ENCODE measurements around the gene GPR4.

The GPR4 gene

DNA sequence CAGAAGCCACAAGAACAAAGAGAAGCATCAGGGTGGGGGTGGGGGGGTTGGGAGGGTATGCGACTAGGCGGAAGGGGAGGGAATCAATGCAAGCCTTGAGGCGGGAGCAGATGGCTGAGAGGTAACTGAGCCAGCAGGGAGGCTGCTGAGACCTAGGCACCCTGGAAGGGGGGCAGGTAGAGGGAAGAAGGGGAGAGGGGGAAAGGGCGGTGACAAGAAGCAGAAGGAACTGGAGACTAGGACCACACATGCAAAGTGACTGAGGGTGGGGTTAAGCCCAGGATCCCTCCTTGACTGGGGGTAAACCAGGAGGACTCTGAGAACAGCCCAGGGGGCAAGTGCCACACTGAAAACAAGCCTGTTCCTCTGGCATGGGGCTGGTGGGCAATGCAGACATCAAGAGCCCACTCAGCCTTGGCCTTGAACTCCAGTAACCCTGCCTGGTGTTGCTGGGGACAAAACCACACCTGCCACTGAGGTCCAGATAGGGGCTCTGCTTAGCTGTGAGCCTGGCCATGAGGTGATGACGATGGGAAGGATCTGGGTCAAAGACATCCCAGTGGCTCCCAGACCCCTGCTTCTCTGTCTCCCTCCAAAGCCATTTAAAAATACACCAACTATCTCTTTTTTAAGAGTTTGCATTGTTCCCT, 37.8 kb downstream of the GPR4 start:
- TF ChIP-seq, protein P1, sequence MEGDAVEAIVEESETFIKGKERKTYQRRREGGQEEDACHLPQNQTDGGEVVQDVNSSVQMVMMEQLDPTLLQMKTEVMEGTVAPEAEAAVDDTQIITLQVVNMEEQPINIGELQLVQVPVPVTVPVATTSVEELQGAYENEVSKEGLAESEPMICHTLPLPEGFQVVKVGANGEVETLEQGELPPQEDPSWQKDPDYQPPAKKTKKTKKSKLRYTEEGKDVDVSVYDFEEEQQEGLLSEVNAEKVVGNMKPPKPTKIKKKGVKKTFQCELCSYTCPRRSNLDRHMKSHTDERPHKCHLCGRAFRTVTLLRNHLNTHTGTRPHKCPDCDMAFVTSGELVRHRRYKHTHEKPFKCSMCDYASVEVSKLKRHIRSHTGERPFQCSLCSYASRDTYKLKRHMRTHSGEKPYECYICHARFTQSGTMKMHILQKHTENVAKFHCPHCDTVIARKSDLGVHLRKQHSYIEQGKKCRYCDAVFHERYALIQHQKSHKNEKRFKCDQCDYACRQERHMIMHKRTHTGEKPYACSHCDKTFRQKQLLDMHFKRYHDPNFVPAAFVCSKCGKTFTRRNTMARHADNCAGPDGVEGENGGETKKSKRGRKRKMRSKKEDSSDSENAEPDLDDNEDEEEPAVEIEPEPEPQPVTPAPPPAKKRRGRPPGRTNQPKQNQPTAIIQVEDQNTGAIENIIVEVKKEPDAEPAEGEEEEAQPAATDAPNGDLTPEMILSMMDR (IDR thresholded peaks at IDR 0.05; ENCODE audit: insufficient read depth, missing control alignments) = no peak
- no peak for FAIRE-seq
- no peak for DNase-seq (ENCODE audit: insufficient read length, low spot score)

DNA sequence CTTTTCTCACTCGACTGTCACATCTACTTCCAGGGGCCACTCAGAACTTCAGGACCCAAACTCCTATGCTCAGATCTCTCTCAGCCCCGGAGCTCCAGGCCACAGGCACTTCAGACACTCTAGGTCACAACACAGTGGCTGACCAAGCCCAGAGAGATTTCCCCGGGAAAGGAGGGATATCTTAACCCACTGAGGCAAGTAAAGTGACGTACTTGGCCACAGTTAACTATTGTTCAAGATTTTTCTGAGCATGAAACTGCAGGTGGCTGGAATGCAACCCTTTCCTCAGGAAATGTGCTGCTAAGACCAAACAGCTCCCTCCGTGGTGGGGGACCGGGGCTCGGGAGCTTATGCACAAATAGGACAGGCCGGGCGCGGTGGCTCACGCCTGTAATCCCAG, 41.3 kb downstream of the GPR4 start:
- no peak for FAIRE-seq
- TF ChIP-seq, protein P1 (IDR thresholded peaks at IDR 0.05; ENCODE audit: insufficient read depth, missing control alignments) = no peak

DNA sequence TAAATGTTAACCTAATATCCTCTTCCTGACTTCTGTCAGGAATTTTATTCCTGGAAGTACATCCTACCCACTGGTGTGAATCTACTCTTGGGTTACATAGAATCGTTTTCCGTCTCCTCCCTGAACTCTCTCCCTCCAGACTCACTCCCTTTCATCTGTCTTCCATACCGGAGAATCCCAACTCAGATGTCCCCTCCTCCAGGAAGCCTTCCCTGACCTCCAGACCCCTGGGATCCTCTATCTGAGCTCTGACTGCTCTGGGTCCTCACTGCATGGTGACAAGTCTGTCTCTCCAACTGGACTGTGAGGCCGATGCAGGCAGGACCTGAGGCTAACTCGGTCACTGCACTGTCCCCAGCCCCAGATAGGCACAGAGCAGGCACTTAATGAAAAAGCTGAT, 42.0 kb downstream of the GPR4 start:
- DNase-seq (ENCODE audit: insufficient read length, low spot score) = no peak
- TF ChIP-seq, protein P1 (IDR thresholded peaks at IDR 0.05; ENCODE audit: insufficient read depth, missing control alignments) = no peak
- FAIRE-seq = no peak

More for the DNA sequence above, 41.3 kb downstream of the GPR4 start:
- no peak for DNase-seq (ENCODE audit: insufficient read length, low spot score)

DNA sequence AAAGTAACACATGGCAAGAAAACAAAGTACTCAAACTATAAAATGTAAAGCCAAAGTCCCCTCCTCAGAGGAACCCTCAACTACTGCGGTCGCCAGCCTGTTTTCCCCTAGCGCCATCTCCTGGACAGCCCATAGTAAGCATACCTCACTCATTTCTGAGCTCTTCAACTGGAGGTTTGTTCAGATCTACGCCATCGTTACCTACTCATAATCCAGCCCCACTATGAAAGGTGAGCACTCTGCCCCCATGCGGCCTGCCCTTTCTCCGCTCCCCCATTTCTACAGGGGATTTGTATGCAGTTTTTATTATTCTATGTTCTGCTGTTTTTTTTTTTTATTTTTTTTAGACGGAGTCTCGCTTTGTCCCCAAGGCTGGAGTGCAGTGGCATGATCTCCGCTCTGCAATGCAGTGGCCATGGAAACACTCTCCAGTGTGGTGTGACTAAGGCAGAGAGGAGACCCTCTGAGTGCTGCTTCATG, 43.6 kb downstream of the GPR4 start:
- peak; percentile 64 for DNase-seq (ENCODE audit: insufficient read length, low spot score)
- FAIRE-seq = no peak
- TF ChIP-seq, protein P1 (IDR thresholded peaks at IDR 0.05; ENCODE audit: insufficient read depth, missing control alignments) = peak; percentile 62

DNA sequence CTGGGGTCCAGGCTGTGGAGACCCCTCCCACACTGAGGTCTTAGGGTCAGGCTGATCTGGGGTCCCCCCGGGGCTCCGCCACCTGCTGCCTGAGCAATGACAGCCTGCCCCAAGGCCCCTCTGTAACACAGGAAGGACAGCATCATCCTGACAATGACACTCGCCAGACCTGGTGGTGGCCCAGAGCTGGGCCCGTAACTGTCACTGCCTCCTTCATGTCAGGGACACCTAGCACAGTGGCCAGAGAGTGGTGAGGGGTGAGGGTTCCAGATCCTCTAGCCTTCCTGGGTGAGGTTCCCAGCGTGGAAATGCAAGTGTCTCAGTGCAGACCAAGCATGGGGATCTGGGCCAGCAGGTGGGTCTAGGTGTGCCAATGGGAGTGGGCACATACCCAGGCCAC, 45.2 kb downstream of the GPR4 start:
- TF ChIP-seq, protein P1 (IDR thresholded peaks at IDR 0.05; ENCODE audit: insufficient read depth, missing control alignments) = no peak
- FAIRE-seq (no peak), DNase-seq (ENCODE audit: insufficient read length, low spot score) (no peak)

DNA sequence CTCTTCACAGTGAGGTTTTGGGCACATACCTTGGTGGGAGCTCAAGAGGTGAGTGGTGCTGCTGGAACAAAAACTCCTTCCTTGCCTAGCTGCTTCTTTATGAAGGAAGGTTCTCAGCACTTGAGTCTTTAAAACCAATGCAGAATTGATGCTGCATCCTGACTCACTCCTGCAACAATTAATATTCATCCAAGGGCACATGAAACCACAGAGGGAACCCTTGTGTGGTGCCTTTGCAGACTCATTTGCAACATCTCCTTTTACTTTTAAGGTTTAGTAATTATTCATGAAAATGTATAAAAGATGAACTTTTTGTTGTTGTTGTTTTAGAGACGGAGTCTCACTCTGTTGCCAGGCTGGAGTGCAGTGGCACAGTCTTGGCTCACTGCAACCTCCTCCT, 47.5 kb downstream of the GPR4 start:
- DNase-seq (ENCODE audit: insufficient read length, low spot score) (no peak), FAIRE-seq (no peak)
- TF ChIP-seq, protein P1 (IDR thresholded peaks at IDR 0.05; ENCODE audit: insufficient read depth, missing control alignments) = no peak

DNA sequence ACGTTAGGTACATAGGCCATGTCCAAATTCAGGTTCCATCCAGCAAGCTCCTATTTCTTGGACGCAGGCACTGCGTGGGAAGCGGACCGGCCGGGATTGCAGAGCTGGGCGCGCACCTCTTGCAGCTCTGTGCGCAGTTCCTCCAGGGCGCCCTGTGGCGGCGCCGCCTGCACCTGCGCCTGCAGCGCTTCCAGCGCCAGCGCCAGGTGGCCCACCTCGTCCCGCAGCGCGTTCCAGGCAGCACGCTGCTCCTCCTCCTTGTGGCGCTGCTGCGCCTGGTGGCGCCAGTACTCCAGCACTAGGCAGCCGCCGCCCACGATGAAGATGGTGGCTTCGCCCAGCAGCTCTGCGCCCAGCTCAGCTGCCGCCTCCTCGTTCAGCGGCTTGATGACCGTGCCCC, 48.5 kb downstream of the GPR4 start:
- TF ChIP-seq, protein P1 (IDR thresholded peaks at IDR 0.05; ENCODE audit: insufficient read depth, missing control alignments) = no peak
- DNase-seq (ENCODE audit: insufficient read length, low spot score) (no peak), FAIRE-seq (no peak)

Measured in D721Med (cell line).